NCI-H69 (cell line): ENCODE data around the gene PKD2L1.

Experiments
- DNase-seq: peaks from one replicate; lab custom pipeline; 2025; lab: John Stamatoyannopoulos, UW

Gene PKD2L1

DNA sequence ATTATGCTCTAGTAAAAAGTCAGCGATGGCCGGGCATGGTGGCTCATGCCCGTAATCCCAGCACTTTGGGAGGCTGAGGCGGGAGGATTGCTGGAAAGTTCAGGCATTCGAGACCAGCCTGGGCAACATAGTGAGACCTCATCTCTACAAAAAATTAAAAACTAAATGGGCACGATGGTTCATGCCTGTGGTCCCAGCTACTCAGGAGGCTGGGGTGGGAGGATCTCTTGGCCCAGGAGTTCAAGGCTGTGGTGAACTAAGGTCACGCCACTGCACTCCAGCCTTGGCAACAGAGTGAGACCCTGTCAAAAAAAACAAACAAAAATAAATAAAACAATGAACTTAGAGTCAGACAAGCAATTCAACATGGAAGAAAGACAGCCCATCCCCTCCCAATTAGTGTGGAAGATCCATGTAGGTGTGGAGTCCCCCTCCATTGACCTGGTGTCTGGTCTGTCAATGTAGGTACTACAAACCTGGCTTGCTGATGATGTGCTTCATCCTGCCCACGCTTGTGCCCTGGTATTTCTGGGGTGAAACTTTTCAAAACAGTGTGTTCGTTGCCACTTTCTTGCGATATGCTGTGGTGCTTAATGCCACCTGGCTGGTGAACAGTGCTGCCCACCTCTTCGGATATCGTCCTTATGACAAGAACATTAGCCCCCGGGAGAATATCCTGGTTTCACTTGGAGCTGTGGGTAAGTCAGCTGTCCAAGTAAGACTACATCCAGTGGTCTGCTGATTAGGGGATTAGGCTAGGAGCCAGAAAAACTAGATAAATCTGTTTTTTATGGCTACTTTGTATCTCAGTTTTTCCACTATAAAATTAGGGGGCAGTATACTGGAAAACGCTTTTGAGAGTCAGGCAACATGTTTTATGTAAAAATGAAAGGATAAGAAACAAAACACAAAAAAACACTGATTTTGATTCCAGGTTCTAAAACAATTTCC, 26.3 kb upstream of the PKD2L1 start:
- DNase-seq = no peak

DNA sequence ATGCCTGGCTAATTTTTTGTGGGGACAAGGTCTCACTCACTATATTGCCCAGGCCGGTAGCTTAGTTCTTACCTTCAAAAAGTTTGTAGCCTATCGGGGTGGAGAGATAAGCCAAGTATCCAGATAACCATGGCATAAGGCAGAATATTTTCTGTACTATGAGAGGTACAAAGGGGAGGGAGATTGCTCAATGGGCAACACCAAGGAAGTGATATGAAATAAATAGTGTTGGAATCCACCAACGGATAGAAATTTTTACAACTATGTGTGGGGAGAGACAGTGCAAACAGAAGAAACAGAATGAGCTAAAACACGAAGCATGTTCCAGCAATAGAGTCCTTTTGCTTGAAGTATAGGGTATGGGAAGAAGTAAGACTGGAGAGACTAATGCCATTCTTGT, 25.1 kb upstream of the PKD2L1 start:
- DNase-seq = no peak

DNA sequence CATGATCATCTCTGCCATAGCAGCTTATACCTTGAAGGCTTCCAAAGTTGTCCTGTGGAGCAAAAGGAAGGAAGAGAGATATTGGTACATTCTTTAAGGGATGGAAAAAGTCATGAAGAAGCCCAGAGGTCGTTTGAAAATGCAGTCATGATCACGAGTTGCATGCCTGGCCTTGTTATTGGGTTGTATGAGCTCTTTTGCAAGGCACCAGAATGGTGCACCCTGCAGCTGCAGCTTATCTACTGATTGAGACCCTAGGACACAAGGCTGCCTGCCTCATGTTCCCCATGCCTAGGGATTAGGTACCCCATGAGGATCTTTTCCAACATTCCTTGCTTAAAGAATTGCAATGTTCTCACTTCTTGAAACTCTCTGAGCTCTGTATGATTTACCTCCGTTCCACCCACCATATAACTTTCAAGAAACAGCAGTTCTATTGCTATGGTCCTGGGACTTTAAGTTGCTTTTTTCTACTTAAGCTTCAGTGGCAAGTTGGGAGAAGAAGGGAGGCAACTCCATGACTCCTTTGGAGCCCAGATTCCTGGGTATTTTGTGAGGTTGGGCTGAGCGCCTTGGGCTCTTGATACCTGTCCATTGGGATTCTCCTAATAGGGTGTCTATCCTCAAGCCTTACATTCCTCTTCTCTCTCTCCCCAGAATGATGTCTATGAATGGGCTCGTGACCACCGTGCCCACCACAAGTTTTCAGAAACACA, 23.9 kb upstream of the PKD2L1 start:
- no peak for DNase-seq

DNA sequence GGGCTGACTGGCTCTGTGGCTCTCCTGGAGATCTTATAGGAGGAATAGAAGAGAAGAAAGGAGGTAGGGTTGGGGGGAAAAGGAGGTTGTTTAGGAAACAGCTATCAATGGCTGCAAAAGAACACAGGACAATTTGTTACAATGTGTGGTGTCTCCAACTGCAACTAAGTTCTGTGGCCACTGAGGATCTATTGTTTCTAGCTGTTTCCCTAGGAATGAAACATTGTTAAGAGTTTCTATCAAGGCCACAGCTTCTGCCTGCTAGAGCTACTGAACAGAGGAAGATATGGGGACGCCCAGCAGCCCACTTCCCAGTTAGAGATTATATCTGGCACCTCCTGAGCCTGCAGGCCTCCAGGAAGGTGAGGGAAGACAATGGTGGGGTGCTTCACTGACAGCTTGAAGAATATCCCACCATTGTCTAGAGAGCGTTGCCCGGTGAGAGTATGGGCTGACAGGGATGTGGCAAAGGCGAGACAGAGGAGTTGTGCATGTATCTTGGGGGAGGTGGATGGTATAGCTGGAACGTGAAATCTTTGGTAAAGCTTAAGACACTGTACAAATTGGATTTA, 21.0 kb upstream of the PKD2L1 start:
- no peak for DNase-seq

DNA sequence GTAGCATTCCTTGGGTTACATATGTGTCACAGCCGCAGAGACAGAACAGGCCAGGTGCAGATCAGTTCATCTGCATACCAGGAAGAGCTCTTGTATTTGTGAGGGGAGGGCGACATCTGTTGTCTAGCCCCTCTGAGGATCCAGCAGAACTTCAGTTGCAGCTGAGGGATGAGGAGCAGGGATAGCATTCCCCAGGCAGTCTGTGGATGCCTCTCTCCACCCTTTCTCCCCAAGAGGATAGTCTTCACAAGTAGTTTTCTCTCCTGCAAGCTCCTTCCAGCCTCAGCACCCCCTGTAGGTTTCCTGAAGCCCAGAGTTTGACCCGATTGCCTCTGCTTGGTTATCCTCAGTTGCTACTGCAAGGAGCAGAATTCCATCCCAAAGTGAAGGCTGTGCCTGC, 19.6 kb upstream of the PKD2L1 start:
- DNase-seq = no peak

DNA sequence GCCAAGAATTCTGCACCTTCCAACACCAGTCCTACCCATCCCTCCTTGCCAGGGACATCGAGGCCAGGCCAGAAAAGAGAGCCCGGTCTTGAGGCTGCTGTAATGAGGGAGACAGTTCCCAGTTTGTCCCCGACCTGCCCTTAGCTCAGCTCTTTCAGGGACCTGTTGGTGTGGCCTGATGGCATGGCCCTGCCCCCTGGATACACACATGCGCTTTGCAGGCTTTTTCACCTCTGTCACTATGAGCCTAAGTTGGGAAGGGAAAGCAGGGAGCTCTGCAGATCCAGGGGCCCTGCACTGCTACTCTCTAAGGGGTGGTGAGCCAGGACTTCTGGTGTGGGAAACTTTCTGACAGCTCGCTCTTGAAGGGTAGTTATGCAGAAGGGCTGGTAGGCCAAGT, 19.1 kb upstream of the PKD2L1 start:
- DNase-seq = no peak

DNA sequence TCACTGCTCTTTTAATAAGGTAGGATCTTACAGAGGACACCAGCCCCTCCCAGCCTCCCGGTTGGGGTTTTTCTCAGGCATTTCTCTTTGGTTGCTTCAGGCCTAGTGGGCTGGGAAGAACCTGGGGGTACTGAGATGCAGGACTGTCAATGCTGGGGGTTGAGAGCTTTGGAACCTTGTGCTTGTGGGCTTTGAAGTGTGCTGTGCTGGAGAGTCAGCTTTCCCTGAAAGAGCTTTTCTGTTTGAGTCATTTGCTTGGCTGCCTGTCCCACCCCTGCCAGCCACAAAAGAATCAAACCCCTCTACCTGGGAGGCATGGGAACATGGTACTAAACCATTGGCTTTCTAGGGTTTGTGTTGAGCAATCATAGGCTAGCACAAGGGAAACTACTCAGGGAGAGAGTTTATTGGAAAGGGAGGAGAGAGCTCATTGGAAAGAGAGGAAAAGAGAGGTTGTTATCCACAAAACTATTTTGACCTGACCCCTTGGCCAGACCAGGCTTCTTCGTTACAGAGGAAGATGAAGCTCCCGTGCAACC, 18.4 kb upstream of the PKD2L1 start:
- no peak for DNase-seq

DNA sequence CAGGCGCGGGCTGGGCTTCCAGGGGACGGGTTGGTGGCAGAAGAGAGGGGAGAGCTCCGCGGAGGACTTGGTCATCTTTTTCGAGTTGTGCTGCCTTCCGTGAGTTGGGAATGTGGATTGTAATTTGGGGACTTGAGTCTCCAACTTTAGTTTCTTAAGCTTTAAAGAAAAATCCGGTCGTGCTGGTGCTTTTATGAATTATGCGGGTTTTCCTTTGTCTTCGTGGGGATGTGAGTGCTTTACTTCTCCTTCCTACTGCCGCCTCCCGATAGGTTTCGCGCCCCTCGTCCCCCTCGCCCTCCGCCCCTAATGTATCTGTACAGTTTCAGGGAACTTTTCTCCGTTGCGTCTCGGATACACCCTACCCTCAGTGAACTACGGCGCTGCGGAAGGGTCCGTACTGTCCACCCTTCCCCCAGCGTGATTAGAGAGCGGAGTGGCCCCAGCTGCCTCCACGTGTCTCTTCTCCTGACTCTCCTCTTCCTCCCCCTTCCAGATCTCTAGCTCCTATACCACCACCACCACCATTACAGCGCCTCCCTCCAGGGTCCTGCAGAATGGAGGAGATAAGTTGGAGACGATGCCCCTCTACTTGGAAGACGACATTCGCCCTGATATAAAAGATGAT, 17.7 kb upstream of the PKD2L1 start:
- DNase-seq = peak; percentile 51

DNA sequence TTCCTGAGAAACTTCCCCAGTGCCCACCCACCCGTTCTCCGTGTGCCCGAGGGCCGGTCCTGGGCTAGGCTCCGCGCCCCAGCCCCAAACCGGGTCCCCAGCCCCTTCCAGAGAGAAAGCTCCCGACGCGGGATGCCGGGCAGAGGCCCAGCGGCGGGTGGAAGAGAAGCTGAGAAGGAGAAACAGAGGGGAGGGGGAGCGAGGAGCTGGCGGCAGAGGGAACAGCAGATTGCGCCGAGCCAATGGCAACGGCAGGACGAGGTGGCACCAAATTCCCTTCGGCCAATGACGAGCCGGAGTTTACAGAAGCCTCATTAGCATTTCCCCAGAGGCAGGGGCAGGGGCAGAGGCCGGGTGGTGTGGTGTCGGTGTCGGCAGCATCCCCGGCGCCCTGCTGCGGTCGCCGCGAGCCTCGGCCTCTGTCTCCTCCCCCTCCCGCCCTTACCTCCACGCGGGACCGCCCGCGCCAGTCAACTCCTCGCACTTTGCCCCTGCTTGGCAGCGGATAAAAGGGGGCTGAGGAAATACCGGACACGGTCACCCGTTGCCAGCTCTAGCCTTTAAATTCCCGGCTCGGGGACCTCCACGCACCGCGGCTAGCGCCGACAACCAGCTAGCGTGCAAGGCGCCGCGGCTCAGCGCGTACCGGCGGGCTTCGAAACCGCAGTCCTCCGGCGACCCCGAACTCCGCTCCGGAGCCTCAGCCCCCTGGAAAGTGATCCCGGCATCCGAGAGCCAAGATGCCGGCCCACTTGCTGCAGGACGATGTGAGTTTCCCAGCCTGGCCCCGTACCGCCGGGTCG, 16.9 kb upstream of the PKD2L1 start, which contains the start of gene SCD:
TSS of gene SCD (plus strand) at position 469 of the 803 bp plus-strand sequence. CDS start at position 741, 272 bp downstream.
- peak; percentile 95 for DNase-seq

DNA sequence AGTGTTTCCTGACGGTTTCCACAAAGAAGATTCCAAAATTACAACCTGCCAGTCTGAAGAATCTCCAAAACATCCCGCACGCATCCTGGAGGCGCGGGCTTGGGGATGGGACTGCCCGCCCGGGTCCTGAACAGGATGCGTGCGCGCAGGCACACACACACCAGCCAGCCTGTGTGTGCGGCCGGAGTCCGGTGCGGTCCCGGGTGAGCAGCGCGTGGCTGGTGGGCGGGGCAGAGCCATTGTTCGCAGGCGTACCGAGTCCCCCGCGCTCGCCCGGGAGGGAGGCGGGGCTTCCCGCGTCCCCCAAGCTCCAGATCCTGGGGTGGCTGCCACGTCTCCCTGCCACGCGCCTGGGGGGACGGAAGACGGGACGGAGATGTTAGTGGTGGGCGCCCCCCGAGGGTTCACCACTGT, 16.3 kb upstream of the PKD2L1 start:
- peak; percentile 72 for DNase-seq

DNA sequence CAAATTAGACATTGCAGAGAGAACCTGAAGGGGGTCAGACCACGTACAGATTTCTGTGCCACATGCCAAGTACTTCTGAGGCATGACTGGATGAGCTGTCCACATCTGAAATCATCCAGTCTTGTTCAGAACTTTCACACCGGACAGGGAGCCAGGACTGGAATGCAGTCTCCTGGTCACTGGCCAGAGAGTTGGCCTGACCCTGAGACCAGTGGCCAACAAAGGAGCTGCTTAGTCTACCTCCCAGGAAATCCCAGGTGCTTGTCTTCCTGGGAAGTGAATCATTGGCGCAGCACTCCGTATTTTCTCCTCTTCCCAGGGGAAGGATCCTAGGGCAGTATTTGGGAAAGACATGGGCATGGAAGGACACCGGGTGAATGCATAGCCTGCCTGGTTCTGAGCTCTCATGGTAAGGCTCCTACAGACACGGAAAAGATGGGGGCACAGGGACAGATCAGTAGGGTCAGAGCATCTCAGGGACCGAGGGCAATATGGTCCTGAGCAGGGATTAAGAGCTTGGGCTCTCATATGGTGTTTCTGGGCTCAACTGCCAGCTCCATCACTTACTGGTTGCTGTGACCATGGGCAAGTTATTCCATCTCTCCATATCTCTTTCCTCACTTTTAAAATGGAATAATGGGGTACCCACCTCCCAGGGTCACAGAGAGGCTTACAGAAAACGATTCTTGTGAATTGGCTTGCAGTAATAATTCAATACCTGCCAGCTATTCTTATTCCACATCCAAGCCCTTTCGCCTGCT, 15.7 kb upstream of the PKD2L1 start:
- peak; percentile 11 for DNase-seq

DNA sequence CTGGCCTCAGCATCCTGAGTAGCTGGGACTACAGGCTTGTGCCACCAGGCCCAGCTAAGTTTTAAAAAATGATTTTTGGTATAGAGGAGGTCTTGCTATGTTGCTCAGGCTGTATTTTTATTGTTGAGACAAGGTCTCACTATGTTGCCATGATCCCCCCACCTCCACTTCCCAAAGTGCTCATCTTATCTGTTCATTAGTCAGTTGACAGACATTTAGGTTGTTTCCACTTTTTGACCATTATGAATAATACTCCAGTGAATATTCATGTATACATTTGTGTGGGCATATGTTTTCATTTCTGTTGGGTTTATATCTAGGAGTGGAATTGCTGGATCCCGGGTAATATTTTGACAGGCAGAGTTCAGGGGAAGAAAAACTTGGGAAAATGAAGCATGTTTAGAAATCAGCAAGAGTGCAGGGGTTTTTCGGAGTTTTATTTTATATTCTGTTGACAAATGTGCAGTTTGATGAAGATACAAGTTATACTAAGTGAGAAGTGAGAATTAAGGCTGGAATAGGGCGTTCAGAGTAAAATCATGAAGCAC, 14.3 kb upstream of the PKD2L1 start:
- DNase-seq = no peak

DNA sequence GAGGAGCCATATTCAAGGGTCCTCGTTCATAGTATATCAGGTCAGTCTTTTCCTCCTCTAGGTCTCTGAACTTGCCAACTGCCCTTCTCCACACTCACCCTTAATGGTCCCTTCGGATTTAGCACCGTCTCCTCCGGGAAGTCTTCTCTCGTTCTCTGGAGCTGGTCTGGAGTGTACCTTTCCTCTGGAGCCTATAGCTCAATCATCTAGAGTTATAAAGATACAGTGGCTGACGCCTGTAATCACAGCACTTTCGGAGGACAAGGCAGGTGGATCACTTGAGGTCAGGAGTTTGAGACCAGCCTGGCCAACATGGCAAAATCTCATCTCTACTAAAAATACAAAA, 12.6 kb upstream of the PKD2L1 start:
- DNase-seq = no peak

DNA sequence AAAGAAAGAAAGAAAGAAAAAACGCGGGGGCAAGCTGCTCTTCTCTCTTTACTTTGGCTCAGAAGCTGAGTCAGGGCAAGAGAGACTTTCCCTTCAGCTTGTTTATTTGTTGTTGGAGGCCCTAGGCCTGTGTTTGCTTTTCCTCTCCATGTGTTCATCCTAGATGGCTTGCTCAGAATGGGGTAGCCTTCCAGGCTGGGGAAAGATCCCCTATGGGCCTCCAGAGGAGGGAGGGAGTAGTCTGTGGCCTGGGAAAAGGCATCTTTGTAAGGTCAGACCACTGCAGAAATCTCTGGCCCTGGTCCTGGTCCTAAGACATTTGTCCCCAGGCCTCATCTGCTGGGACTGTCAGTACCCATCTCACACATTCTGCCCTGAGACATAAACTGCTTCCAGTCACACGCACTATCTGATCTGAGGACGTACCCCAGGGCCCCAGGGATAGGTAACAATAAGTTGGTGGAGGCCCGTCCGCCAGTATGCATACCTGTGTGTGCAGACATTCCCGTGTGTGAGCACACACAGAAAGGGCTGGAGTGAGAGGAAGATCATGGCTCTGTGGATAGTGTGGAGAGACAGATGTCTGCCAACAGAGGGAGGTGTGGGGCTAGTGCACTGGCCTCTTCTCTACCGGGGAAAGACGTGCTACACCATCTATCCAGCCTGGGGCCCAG, 12.1 kb upstream of the PKD2L1 start:
- DNase-seq = peak; percentile 65

DNA sequence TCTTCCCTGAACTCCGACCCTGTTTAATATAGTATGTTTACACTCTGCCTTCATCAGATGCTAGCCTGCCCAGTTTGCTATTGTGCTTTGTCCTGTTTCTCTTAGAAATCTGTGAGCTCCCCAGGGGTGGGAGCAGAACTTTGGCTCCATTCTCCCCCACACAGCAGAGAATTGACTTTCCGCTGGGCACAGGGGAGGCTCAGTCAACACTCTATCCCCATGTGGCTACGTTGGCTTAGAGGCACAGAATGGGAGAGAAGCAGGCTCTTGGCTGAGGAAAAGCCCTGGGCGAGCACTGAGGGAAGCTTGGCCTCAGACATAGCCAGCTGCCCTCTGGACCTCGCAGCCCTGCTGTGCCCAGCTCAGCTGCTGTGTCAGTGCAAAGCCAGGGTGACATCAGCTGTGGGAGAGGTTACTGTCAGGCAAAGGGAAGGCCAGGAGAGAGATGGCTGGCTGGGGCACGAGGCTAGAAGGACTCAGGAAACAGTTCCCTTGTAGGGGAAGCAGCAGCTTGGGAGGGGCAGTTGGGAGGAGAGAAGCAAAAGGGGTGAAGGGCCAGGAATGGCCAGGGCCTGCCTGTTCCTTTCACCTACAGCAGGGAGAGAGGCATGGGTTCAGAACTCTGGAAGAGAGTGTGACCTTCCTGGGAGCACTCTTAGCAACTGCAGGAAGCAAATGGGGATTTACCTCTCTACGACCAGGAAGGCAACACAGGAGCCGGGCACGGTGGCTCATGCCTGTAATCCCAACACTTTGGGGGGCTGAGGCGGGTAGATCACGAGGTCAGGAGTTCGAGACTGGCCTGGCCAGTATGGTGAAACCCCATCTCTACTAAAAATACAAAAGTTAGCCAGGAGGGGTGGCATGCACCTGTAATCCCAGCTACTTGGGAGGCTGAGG, 11.2 kb upstream of the PKD2L1 start:
- DNase-seq = peak; percentile 82

DNA sequence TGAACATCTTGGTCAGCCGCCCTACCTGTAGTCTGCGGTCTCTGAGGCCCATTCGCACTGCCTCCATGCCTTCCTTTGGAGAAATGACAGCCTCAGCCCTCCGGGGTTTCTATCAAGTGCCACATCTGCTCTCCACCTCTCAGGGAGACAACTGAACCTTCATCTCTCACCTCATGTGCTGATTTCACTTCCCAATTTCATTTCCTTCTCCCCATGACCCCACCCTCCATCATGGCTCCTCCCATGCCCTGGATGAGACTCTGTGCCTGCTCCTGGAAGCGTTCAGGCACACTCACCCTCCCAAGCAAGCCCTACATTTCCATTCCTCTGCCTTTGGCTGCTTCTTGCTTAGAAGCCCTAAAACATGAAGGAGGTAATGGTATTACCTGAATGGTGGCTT, 9.2 kb upstream of the PKD2L1 start:
- DNase-seq = no peak

DNA sequence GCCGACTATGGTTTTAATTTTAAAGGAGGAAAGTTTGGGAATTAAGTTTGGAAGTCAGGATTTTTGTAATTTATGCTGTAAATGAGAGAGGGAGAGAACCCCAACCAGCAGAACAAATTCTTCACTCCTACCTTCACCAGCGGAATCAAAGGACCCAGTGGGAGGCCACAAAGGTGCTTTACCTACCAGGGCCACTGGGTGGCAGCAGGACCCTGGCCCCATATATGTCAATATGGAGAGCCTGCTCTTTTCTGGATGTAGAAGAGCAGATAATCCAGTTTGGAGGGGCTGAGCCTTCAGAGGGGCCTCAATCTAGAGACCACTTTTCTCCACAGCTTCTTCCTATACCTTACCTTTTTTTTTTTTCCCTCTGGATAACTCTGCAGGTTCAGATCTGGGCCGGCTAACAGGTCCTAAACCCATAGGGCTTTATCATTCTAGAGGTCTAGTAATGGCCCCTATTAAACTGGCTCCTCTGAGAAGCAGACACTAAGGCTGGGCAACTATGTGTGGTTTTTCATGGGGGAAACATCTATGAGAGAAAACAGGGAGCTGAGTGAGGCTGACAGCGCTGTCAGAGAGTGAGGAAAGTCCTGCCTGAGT, 8.5 kb upstream of the PKD2L1 start:
- peak; percentile 64 for DNase-seq

DNA sequence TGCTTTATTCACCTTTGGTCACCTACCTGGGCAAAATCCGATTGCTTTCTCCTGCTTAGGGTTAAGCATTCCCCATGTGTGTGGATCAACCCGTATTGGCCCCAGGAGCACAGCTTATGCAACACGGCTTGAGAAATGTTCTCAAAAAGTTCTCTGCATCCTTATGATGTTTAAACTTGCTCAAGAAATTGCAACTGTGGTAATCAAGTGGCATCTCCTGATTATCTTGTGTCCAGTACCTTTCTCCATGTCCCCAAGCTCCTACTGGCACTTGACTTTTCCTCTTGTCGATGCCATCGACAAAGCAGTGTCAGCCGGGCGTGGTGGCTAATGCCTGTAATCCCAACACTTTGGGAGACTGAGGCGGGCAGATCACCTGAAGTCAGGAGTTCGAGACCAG, 4.7 kb upstream of the PKD2L1 start:
- DNase-seq = no peak
